Suprapubic skin (tissue), 3 donors: ENCODE results near the gene NCDN.

Experiments
- CTCF ChIP-seq, 2 donors: fragments of 200-600 bp in 1 of 2; fragments of 450-650 bp in 1 of 2; sonication (generic) in 1 of 2; IDR thresholded peaks; one replicate each; pipeline ENCODE4 v1.5.1; 2016 to 2019; ENCODE audit warnings: antibody characterized with exemption in 2 of 2, mild to moderate bottlenecking in 1 of 2, moderate library complexity in 1 of 2
- POLR2AphosphoS5 ChIP-seq, 3 donors: sonication (generic); formaldehyde crosslinking; IDR thresholded peaks; one replicate each; pipeline ENCODE4 v1.6.1; 2017; ENCODE audit warnings: antibody characterized with exemption in 3 of 3

- no peak for TF ChIP-seq CTCF (IDR thresholded peaks at IDR 0.05)
- TF ChIP-seq POLR2AphosphoS5 (IDR thresholded peaks at IDR 0.05): no peak
Observed at GRCh38 chr1:35574125-35574654, 16.6 kb downstream of the NCDN start.
